ENCODE data around the gene NDUFB10.

NDUFB10 gene

DNA sequence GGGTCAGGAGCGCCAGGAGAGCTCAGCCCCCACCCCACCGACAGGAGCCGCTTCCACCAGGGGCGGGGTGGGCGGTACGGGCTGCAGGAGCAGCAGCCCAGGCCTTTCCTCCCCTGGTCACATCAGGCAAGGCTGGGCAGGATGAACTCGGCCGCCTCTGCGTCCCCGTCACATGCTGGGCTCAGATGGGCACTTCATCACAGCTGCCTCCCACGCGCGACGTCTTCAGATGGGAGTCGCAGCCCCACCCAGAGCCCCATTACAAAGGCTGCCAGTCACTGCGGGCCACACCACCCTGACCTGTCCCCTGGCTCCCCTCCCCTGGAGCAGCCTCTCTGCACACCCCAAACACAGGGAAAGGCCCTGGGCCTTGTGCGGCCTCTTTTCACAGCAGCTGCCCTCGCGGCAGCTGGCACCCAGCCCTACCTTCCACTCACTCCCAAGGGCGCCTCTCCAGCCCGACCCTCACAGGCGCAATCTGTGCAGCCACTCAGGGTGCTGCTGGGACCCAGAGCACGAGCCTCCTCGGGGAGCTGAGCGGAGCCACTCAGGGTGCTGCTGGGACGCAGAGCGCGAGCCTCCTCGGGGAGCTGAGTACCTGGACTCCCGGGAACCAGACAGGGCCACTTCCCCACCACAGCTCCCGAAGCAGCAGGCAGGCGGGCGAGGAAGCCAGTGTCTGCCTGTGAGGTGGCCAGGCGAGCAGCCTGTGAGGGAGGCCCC lies 45.6 kb downstream of the NDUFB10 start:
- DNase-seq: no peak

DNA sequence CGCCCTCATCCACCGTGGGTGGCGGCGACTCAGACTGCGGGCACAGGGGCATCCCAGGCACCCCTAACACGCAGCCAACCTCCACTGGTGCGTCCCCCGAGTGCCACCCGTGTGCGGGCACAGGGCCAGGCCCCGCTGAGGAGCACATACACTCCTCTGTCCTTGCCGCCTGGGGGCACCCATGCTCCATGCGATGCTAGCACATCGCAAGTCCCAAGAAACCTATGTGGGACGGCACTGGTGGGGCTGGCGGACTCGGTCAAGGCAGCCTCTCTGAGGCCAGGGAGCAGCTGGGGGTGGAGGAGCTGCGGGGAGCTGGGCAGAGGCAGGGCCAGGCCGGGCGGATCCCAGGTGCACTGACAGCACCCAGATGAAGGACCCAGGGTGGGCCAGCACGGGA lies 46.3 kb downstream of the NDUFB10 start:
- DNase-seq: no peak

DNA sequence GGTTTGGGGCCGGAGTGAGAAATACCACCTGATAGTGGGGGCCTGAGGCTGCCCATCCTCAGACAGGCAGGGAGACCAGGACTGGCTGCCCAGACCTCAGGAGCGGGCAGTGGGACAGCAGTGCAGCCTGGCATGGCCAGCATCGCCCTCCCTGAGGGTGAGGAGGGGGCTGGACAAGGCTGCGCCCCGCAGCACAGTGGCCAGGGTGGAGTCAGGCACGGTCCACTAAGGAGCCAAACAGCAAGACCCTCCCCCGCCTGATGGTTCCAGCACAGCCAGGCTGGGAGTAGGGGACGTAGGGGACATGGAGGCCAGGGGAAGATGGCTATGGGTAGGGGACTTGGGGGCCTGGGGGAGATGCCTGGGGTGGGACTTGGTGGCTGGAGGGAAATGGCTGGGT lies 47.0 kb downstream of the NDUFB10 start:
- DNase-seq: no peak

DNA sequence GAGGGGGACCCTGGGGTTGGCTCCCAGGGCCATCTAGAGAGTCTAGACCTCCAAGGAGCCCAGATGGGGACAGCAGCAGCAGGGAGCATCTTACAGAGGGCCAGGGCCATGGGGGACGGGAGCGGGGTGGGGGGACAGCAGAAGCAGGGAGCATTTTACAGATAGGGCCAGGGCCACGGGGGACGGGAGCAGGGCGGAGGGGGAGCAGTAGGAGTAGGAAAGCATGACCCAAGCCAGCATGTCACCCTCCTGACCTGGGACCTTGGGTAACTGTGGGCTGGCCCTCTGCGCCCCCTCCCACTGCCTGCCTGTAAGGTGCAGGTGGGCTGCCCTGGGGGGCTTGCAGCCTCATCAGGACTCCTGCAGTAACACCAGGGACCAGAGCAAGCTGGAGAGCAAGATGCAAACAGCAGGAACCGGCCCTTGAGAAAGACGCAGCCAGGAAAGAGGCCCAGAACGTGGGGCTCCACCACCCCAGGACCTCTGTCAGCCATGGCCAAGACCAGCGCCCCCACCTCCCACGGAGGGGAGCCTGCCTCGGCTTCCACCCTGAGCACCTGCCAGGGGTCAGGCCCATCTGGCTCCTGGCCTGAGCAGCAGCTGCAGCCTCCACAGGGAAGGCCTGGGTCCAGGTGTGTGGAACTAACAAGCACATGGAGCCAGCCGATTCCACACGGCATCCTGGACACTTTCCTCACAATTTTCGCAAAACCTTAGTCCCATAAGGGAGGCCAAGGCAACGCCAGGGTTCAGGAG lies 47.9 kb downstream of the NDUFB10 start:
- DNase-seq: no peak

DNA sequence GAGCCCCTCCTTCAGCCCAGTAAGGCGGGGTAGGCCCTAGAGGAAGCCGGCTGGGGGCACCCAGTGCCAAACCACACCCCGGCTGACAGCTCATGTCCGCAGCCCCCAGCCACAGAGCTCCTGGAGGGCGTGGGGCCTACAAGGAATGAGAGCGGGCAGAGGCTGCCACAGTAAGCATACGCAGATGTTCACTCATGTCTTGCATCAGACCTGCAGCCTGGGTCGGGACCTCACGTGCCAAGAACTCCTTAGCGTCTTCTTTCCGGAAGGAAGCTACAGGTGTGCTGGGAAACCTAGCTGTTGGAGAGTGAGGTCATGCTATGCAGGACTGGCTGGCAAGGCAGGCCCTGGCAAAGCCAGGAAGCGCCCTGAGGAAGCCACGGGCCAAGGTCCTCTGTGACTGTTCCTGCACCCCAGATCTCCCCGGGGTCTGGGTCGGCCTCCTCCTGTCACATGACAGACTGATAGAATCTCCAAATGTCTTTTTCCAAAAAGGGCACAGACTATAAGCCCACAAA lies 48.7 kb downstream of the NDUFB10 start:
- no peak for DNase-seq

DNA sequence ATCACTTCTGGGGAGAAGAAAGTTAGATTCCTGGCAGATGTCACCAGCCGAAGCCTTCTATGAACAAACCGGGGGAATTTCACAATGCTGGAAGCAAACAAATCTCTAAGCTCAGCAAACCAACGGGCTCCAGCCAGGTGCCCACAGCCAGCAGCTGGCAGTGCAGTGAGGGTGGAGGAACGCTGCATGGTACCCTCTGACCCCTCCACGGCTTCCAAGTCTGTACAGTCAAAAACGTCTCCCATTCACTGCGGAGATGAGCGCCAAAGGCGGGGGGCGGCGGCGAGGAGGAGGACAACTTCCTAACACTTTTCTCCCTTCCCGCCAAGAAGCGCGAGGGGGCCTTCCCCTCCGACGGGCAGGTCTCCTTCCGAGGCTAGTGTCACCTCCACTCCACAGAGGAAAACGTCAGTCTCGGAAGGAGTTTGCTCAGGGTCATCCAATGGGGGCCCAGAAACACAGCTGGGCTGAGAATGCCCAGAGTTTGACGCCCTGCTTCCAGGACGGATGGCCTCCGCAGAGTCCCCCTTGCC lies 49.4 kb downstream of the NDUFB10 start:
- no peak for DNase-seq

DNA sequence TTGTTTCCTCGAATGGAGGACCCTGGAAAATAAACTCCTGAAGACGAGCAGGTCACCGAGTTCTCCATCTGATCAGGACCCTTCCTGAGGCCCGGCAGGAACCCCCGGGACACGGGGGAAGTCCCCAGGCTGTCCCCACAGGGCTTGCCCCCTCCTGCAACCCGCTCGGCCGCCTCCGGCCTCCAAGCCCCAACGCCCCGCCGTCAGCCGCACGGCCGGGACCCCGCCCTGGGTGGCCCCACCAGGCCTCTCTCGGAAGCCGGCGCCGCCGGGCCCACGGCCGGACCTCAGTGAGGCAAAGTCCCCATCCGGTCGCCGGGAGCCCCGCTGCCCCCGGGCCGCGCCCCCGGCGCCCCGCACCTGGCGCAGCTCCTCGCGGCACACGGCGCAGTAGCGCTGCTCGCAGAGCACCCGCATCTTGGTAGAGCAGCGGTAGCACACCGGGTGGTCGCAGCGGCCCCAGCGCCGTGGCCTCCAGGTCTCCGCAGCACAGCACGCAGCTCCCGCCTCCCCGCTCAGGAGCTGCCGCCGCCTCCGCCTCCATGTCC lies 49.9 kb downstream of the NDUFB10 start:
- no peak for DNase-seq

DNA sequence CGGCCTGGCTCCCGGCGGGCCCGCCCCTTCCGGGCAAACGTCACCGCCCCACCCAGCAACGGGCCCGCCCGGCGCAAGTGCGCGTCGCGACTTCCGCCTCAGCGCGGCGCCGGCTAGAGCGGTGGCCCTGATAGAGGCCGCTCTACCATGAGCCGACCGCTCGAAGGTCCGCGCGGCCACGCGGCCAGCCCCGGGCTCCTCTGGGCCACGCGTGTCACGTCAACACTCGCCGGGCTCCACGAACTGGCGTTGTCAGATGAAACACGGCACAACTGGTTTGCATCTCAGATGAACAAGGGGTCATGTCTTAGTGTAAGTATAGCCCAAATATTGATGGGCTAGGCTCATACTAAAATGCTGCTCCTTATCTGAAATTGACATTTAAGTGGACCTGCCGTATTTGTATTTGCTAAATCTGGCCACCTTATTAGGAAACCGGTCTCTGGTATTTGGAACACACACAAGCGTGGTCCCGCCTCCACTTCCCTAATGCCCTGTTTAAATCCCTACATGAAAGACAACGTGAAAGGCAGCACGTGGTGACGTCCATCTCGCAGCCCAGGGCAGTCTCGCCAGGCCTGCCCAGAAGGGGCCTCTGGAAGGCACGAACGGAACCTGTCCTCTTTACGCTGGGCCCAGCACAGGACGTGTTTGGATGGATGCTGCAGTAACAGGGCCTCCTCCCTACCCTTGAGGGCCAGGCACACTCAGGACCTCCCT lies 50.6 kb downstream of the NDUFB10 start, which contains the start of gene ZNF598:
TSS of gene ZNF598 (minus strand) at position 31 of the 720 bp plus-strand sequence.
- DNase-seq: peak; percentile 34 to 78 (median 54)

Data from activated naive CD4-positive, alpha-beta T cell (primary cell).